ENCODE measurements around the gene ZSCAN20. TPM values are rescaled to one million over a fixed set of nuclear protein-coding genes. Genes with fewer than 3 reads are reported as not detected.

The ZSCAN20 gene
- polyA plus RNA-seq, 1 donor from 2014 or later: 3.3 TPM

DNA sequence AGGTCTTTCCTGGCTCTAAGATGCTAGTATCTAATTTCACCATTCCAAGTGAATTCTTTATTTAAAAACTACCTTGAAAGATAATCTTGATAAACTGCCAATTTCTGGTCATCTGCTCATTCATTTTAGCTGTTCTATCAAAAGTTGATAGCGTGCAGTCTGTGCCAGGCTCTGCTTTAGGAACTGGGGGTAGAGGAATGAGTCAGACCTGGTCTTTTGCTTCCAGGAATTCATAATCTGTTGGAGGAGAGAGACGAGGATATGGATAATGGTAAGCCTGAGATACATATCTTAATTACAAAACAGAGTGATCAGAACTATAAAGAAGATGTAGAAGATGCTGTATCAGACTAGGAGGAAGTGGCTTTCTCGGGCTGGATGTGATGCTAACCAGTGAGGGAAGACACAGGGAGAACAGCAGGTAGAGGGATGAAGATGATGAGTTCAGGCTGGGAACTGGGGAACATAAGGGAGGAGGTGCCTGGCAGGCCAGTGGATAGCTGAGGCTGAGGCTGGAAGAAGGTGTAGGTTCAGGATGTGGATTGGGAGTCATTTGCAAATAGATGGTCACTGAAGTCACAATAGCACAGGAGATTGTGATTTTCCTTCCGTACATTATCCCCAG lies 29.3 kb upstream of the ZSCAN20 start:
- H3K27ac ChIP-seq (ENCODE audit: low read length): no peak overlapping the region
- H3K4me3 ChIP-seq (ENCODE audit: low read length): no peak overlapping the region
- no peak overlapping the region for H3K4me2 ChIP-seq (ENCODE audit: low read length)
- H3K79me2 ChIP-seq (replicated peaks; ENCODE audit: insufficient read depth, low read length): no peaks in the 10 kb centered on the region
- no peaks in the 10 kb centered on the region for H3K36me3 ChIP-seq (ENCODE audit: insufficient read depth, low read length)
- no peaks in the 10 kb centered on the region for H3K9me2 ChIP-seq (ENCODE audit: insufficient read depth, low read length)
- no peaks in the 10 kb centered on the region for H3K9me3 ChIP-seq (ENCODE audit: low read length)
- no peaks in the 10 kb centered on the region for H3K27me3 ChIP-seq (ENCODE audit: insufficient read depth, low read depth, low read length)
- no peaks in the 10 kb centered on the region for H4K20me1 ChIP-seq (ENCODE audit: insufficient read depth)
- H3F3A ChIP-seq (ENCODE audit: insufficient read depth, low read length, poor library complexity, severe bottlenecking): no peaks in the 10 kb centered on the region
- H3K9ac ChIP-seq (ENCODE audit: low read length): no peak overlapping the region
- no peak overlapping the region for H2AFZ ChIP-seq (ENCODE audit: low read depth, low read length)
- TF ChIP-seq EP300 (conservative IDR thresholded peaks at IDR 0.05; ENCODE audit: poor library complexity, severe bottlenecking): no peak
- TF ChIP-seq TAF1 (IDR thresholded peaks at IDR 0.05; ENCODE audit: low read depth): no peak
- TF ChIP-seq POLR2AphosphoS5 (IDR thresholded peaks at IDR 0.05): no peak
- TF ChIP-seq, protein P1, sequence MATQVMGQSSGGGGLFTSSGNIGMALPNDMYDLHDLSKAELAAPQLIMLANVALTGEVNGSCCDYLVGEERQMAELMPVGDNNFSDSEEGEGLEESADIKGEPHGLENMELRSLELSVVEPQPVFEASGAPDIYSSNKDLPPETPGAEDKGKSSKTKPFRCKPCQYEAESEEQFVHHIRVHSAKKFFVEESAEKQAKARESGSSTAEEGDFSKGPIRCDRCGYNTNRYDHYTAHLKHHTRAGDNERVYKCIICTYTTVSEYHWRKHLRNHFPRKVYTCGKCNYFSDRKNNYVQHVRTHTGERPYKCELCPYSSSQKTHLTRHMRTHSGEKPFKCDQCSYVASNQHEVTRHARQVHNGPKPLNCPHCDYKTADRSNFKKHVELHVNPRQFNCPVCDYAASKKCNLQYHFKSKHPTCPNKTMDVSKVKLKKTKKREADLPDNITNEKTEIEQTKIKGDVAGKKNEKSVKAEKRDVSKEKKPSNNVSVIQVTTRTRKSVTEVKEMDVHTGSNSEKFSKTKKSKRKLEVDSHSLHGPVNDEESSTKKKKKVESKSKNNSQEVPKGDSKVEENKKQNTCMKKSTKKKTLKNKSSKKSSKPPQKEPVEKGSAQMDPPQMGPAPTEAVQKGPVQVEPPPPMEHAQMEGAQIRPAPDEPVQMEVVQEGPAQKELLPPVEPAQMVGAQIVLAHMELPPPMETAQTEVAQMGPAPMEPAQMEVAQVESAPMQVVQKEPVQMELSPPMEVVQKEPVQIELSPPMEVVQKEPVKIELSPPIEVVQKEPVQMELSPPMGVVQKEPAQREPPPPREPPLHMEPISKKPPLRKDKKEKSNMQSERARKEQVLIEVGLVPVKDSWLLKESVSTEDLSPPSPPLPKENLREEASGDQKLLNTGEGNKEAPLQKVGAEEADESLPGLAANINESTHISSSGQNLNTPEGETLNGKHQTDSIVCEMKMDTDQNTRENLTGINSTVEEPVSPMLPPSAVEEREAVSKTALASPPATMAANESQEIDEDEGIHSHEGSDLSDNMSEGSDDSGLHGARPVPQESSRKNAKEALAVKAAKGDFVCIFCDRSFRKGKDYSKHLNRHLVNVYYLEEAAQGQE (IDR thresholded peaks at IDR 0.05; ENCODE audit: borderline replicate concordance): no peak
- no peak for TF ChIP-seq MXI1 (conservative IDR thresholded peaks at IDR 0.05; ENCODE audit: poor library complexity, severe bottlenecking)
- no peak for TF ChIP-seq RAD21 (conservative IDR thresholded peaks at IDR 0.05)
- no peak for TF ChIP-seq EZH2 (IDR thresholded peaks at IDR 0.05; ENCODE audit: borderline replicate concordance, insufficient read depth, low read length, poor library complexity, severe bottlenecking)
- no peak for TF ChIP-seq SMC3 (conservative IDR thresholded peaks at IDR 0.05; ENCODE audit: poor library complexity)
- TF ChIP-seq, protein P2, sequence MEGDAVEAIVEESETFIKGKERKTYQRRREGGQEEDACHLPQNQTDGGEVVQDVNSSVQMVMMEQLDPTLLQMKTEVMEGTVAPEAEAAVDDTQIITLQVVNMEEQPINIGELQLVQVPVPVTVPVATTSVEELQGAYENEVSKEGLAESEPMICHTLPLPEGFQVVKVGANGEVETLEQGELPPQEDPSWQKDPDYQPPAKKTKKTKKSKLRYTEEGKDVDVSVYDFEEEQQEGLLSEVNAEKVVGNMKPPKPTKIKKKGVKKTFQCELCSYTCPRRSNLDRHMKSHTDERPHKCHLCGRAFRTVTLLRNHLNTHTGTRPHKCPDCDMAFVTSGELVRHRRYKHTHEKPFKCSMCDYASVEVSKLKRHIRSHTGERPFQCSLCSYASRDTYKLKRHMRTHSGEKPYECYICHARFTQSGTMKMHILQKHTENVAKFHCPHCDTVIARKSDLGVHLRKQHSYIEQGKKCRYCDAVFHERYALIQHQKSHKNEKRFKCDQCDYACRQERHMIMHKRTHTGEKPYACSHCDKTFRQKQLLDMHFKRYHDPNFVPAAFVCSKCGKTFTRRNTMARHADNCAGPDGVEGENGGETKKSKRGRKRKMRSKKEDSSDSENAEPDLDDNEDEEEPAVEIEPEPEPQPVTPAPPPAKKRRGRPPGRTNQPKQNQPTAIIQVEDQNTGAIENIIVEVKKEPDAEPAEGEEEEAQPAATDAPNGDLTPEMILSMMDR (IDR thresholded peaks at IDR 0.05; ENCODE audit: poor library complexity, severe bottlenecking): no peak

DNA sequence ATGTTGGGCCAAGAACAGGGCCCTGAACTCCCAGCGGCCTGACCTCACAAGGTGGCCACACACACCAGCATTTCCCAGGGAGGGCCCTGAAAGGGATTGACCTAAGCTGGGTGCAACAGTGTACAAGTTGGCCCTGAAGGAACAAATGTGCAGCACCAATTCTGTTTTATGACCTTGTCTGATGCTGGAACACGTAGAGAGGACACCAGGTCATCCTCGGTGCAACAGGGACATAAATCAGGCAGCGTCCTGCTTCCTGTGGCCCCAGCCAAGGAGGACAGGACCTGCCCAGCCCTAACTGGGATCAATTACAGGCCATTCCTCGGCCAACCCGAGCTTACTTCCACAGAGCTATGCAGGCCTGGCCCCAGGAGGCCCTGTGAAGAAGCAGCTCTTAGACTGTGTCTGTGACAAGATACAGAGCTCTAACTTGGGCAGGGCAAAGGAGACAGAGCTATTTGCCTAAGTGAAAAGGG lies 28.7 kb upstream of the ZSCAN20 start:
- Histone ChIP-seq H3K27ac (ENCODE audit: low read length) (no peak overlapping the region), H3K4me2 (ENCODE audit: low read length) (no peak overlapping the region), H3K79me2 (replicated peaks; ENCODE audit: insufficient read depth, low read length) (no peaks in the 10 kb centered on the region), H4K20me1 (ENCODE audit: insufficient read depth) (no peaks in the 10 kb centered on the region), H3K9me3 (ENCODE audit: low read length) (no peaks in the 10 kb centered on the region), H2AFZ (ENCODE audit: low read depth, low read length) (no peak overlapping the region), H3K9ac (ENCODE audit: low read length) (no peak overlapping the region), H3K27me3 (ENCODE audit: insufficient read depth, low read depth, low read length) (no peaks in the 10 kb centered on the region), H3K9me2 (ENCODE audit: insufficient read depth, low read length) (no peaks in the 10 kb centered on the region), H3K4me3 (ENCODE audit: low read length) (no peak overlapping the region), H3F3A (ENCODE audit: insufficient read depth, low read length, poor library complexity, severe bottlenecking) (no peaks in the 10 kb centered on the region), H3K36me3 (ENCODE audit: insufficient read depth, low read length) (no peaks in the 10 kb centered on the region)
- no peak for TF ChIP-seq POLR2AphosphoS5 (IDR thresholded peaks at IDR 0.05)
- TF ChIP-seq, protein P1 (IDR thresholded peaks at IDR 0.05; ENCODE audit: borderline replicate concordance): no peak

All from neural cell (in vitro differentiated cells).